CD8-positive, alpha-beta memory T cell (primary cell): ENCODE data around the gene BICC1. TPM values are rescaled to one million over a fixed set of nuclear protein-coding genes. Genes with fewer than 3 reads are reported as not detected.

Experiments used
- CTCF ChIA-PET: fragments of 350-600 bp; sonication (Branson Sonifier 250); formaldehyde crosslinking; loops from one replicate; lab custom pipeline; 2021; ENCODE audit warnings: antibody characterized with exemption; lab: Charles Lee
- POLR2A ChIA-PET: fragments of 350-600 bp; sonication (Branson Sonifier 250); formaldehyde crosslinking; loops from one replicate; lab custom pipeline; 2021; ENCODE audit warnings: antibody characterized with exemption; lab: Charles Lee
- DNase-seq, 5 donors: peaks; one replicate each; pipeline versions ENCODE4 v3.0.0 to v3.0.0-alpha.2; 2020 to 2022; ENCODE audit warnings: mixed read lengths in 1 of 5
- H3K27ac ChIP-seq: one replicate; pipeline ENCODE4 v1.7.0; 2013; ENCODE audit warnings: low read depth, mild to moderate bottlenecking, low read length, moderate library complexity
- H3K27me3 ChIP-seq: 2 replicates; pipeline ENCODE4 v1.7.0; 2013; ENCODE audit warnings: low read length, mild to moderate bottlenecking; ENCODE audit not compliant: insufficient read depth, poor library complexity, severe bottlenecking
- H3K36me3 ChIP-seq: 2 replicates; pipeline ENCODE4 v1.7.0; 2013; ENCODE audit warnings: mild to moderate bottlenecking, low read length, moderate library complexity; ENCODE audit not compliant: insufficient read depth
- H3K4me1 ChIP-seq: 2 replicates; pipeline ENCODE4 v1.7.0; 2013; ENCODE audit warnings: mild to moderate bottlenecking, low read length, moderate library complexity; ENCODE audit not compliant: insufficient read depth
- H3K4me3 ChIP-seq: 2 replicates; pipeline ENCODE4 v1.7.0; 2013; ENCODE audit warnings: mild to moderate bottlenecking, low read length
- H3K9me3 ChIP-seq: 2 replicates; pipeline ENCODE4 v1.7.0; 2013; ENCODE audit warnings: mild to moderate bottlenecking, low read length
- H3K27ac Mint-ChIP-seq, 8 donors: one replicate each; pipeline ENCODE4 v1.8.0; 2020 to 2021; ENCODE audit warnings: mixed read lengths in 8 of 8, mild to moderate bottlenecking in 6 of 8, inconsistent platforms in 3 of 8, moderate library complexity in 3 of 8
- H3K27me3 Mint-ChIP-seq, 2 donors: one replicate each; pipeline ENCODE4 v1.8.0; 2020 to 2021; ENCODE audit warnings: mixed read lengths in 2 of 2, mild to moderate bottlenecking in 1 of 2, moderate library complexity in 1 of 2
- H3K36me3 Mint-ChIP-seq, 3 donors: one replicate each; pipeline ENCODE4 v1.8.0; 2020 to 2021; ENCODE audit warnings: mixed read lengths in 3 of 3, inconsistent platforms in 1 of 3, mild to moderate bottlenecking in 1 of 3
- H3K4me1 Mint-ChIP-seq, 3 donors: one replicate each; pipeline ENCODE4 v1.8.0; 2020 to 2021; ENCODE audit warnings: mixed read lengths in 3 of 3, inconsistent platforms in 1 of 3, mild to moderate bottlenecking in 1 of 3
- H3K4me3 Mint-ChIP-seq, 7 donors: one replicate each; pipeline ENCODE4 v1.8.0; 2020 to 2021; ENCODE audit warnings: mixed read lengths in 7 of 7, mild to moderate bottlenecking in 6 of 7, moderate library complexity in 4 of 7, inconsistent platforms in 2 of 7
- H3K9me3 Mint-ChIP-seq, 5 donors: one replicate each; pipeline ENCODE4 v1.8.0; 2020 to 2022; ENCODE audit warnings: mixed read lengths in 5 of 5, mild to moderate bottlenecking in 3 of 5, moderate library complexity in 2 of 5, inconsistent platforms in 1 of 5
- polyA plus RNA-seq: library from polyadenylated mRNA; unstranded; fragments of 300-500 nt; fragmentation: Illumina TruSeq; gene quantifications from one replicate; pipeline ENCODE4 v1.2.3, GENCODE V29; 2021
- total RNA-seq, 2 experiments: library from RNA; stranded (reverse); gene quantifications; one replicate each; pipeline ENCODE4 v1.2.3, GENCODE V29; 2021

BICC1 gene
- total and polyA plus RNA-seq, 3 experiments from 2014 or later: not detected

- CTCF ChIA-PET: no interaction called here
- Histone ChIP-seq H3K27ac (no peak overlapping the region), H3K27me3 (no peaks in the 10 kb centered on the region), H3K9me3 (no peaks in the 10 kb centered on the region), H3K4me1 (no peaks in the 10 kb centered on the region), H3K4me3 (no peak overlapping the region), H3K36me3 (no peaks in the 10 kb centered on the region)
- H3K9me3 Mint-ChIP-seq: peaks cover 2 to 20% (median 15%) of the 10 kb centered on the region in 5 donors
- H3K27me3 Mint-ChIP-seq: peaks cover 0 to 2% of the 10 kb centered on the region in 2 donors
- H3K27ac Mint-ChIP-seq: peak overlapping the region in 1 of 8 donors; percentile 15
- H3K36me3 Mint-ChIP-seq: peaks cover 0 to 15% (median 0%) of the 10 kb centered on the region in 3 donors
- POLR2A ChIA-PET: no interaction called here
- peaks cover 16 to 18% (median 16%) of the 10 kb centered on the region in 3 donors for H3K4me1 Mint-ChIP-seq
- no peak for DNase-seq
- H3K4me3 Mint-ChIP-seq: no peak overlapping the region
These were observed 155.1 kb downstream of the BICC1 start for GRCh38 chr10:58667658-58668310.

DNA sequence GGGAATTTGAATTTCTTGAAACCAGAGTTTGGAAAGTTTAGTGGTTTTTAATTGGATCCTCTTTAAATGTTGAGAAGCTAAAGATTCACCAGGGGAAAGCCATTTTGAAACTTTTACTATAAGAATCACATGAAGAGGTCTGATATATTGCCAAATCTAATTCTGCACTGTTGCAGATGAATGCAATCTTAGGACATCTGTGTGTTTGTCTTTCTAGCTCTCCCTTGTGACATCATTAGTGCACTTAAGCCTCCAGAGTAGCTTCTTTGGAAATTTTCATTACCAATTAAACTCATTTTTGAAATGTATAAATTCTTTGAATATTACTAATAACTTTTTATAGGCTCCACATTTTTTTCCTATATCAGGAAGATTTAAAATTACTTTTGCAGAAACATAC lies 160.2 kb downstream of the BICC1 start:
- peaks cover 0 to 5% (median 0%) of the 10 kb centered on the region in 5 donors for H3K9me3 Mint-ChIP-seq
- Histone ChIP-seq H3K27me3 (no peaks in the 10 kb centered on the region), H3K36me3 (no peaks in the 10 kb centered on the region), H3K27ac (no peak overlapping the region), H3K4me1 (no peaks in the 10 kb centered on the region), H3K9me3 (no peaks in the 10 kb centered on the region), H3K4me3 (no peak overlapping the region)
- ChIA-PET CTCF (no interaction called here), POLR2A (no interaction called here)
- H3K4me3 Mint-ChIP-seq: no peak overlapping the region
- H3K27ac Mint-ChIP-seq: no peak overlapping the region
- H3K4me1 Mint-ChIP-seq: no peaks in the 10 kb centered on the region
- peaks cover 0 to 7% (median 0%) of the 10 kb centered on the region in 3 donors for H3K36me3 Mint-ChIP-seq
- DNase-seq: no peak
- H3K27me3 Mint-ChIP-seq: peaks cover 4 to 13% of the 10 kb centered on the region in 2 donors

GRCh38 chr10:58674251-58674650 lies 161.6 kb downstream of the BICC1 start:
- peaks cover 0 to 5% (median 0%) of the 10 kb centered on the region in 5 donors for H3K9me3 Mint-ChIP-seq
- no peak overlapping the region for H3K27ac ChIP-seq
- ChIA-PET POLR2A (no interaction called here), CTCF (no interaction called here)
- no peaks in the 10 kb centered on the region for H3K27me3 ChIP-seq
- H3K27ac Mint-ChIP-seq: no peak overlapping the region
- peaks cover 4 to 13% of the 10 kb centered on the region in 2 donors for H3K27me3 Mint-ChIP-seq
- no peaks in the 10 kb centered on the region for H3K4me1 ChIP-seq
- H3K9me3 ChIP-seq: no peaks in the 10 kb centered on the region
- H3K36me3 Mint-ChIP-seq: peaks cover 0 to 7% (median 0%) of the 10 kb centered on the region in 3 donors
- no peak for DNase-seq
- no peak overlapping the region for H3K4me3 ChIP-seq
- H3K36me3 ChIP-seq: no peaks in the 10 kb centered on the region
- H3K4me1 Mint-ChIP-seq: no peaks in the 10 kb centered on the region
- no peak overlapping the region for H3K4me3 Mint-ChIP-seq

GRCh38 chr10:58675321-58675720 lies 162.6 kb downstream of the BICC1 start:
- H3K27me3 Mint-ChIP-seq: peaks cover 4 to 13% of the 10 kb centered on the region in 2 donors
- H3K4me1 Mint-ChIP-seq: no peaks in the 10 kb centered on the region
- Histone ChIP-seq H3K4me1 (no peaks in the 10 kb centered on the region), H3K36me3 (no peaks in the 10 kb centered on the region), H3K9me3 (no peaks in the 10 kb centered on the region), H3K27me3 (no peaks in the 10 kb centered on the region), H3K4me3 (no peak overlapping the region), H3K27ac (no peak overlapping the region)
- H3K4me3 Mint-ChIP-seq: no peak overlapping the region
- CTCF ChIA-PET: no interaction called here
- POLR2A ChIA-PET: no interaction called here
- H3K9me3 Mint-ChIP-seq: peaks cover 0 to 5% (median 0%) of the 10 kb centered on the region in 5 donors
- no peak overlapping the region for H3K27ac Mint-ChIP-seq
- peaks cover 0 to 7% (median 0%) of the 10 kb centered on the region in 3 donors for H3K36me3 Mint-ChIP-seq
- DNase-seq: no peak

DNA sequence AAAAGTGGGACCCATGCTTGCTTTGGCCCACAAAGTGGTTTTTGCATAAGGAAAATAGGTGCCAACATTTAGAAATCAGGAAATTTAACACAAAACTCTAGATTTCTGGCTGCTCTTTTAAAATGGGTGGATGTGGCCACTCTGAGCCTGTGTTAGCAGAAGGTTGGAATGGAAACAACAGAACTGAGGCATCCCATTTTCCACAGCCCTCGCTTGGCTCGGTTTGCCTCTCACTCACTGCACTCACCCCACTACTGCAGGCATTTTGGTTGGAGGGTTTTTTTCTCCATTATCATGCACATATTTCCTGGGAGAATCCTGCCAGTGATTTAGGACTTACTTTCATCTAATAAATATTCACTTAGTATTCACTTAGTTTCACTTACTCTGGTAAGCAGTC lies 178.9 kb downstream of the BICC1 start:
- CTCF ChIA-PET: no interaction called here
- H3K4me1 Mint-ChIP-seq: no peaks in the 10 kb centered on the region
- peaks cover 0 to 19% (median 0%) of the 10 kb centered on the region in 3 donors for H3K36me3 Mint-ChIP-seq
- Histone ChIP-seq H3K9me3 (no peaks in the 10 kb centered on the region), H3K36me3 (no peaks in the 10 kb centered on the region), H3K4me1 (no peaks in the 10 kb centered on the region), H3K27ac (no peak overlapping the region), H3K4me3 (no peak overlapping the region), H3K27me3 (no peaks in the 10 kb centered on the region)
- H3K4me3 Mint-ChIP-seq: no peak overlapping the region
- DNase-seq: no peak
- H3K27me3 Mint-ChIP-seq: no peaks in the 10 kb centered on the region
- no peak overlapping the region for H3K27ac Mint-ChIP-seq
- H3K9me3 Mint-ChIP-seq: peaks cover 7 to 18% (median 15%) of the 10 kb centered on the region in 5 donors
- POLR2A ChIA-PET: no interaction called here

DNA sequence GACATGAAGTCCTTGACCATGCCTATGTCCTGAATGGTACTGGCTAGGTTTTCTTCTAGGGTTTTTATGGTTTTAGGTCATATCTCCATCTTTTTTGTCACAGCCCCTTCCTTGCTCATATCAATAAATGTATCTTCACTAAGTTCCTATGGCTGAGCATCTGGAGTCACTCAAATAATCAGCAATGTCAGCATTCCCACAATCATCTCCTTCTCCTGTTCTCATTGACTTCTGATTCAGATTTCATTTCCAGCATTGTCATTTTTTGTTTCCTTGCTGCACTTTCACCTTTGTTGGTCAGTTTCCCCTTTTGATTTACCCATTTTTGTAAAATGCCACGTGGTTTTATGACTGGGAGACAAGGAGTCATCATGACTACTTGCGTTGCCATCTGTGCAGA lies 181.2 kb downstream of the BICC1 start:
- Mint-ChIP-seq H3K36me3 (peaks cover 0 to 13% (median 0%) of the 10 kb centered on the region in 3 donors), H3K9me3 (peaks cover 5 to 18% (median 12%) of the 10 kb centered on the region in 5 donors), H3K27ac (no peak overlapping the region), H3K4me1 (no peaks in the 10 kb centered on the region), H3K27me3 (no peaks in the 10 kb centered on the region), H3K4me3 (no peak overlapping the region)
- Histone ChIP-seq H3K27ac (no peak overlapping the region), H3K9me3 (no peaks in the 10 kb centered on the region), H3K36me3 (no peaks in the 10 kb centered on the region), H3K4me3 (no peak overlapping the region), H3K27me3 (no peaks in the 10 kb centered on the region), H3K4me1 (no peaks in the 10 kb centered on the region)
- DNase-seq: no peak
- POLR2A ChIA-PET: no interaction called here
- CTCF ChIA-PET: no interaction called here

GRCh38 chr10:58695022-58695421 lies 182.3 kb downstream of the BICC1 start:
- Mint-ChIP-seq H3K27me3 (no peaks in the 10 kb centered on the region), H3K9me3 (peaks cover 5 to 18% (median 12%) of the 10 kb centered on the region in 5 donors), H3K4me1 (no peaks in the 10 kb centered on the region), H3K4me3 (no peak overlapping the region), H3K36me3 (peaks cover 0 to 9% (median 0%) of the 10 kb centered on the region in 3 donors), H3K27ac (no peak overlapping the region)
- Histone ChIP-seq H3K27ac (no peak overlapping the region), H3K4me1 (no peaks in the 10 kb centered on the region), H3K36me3 (no peaks in the 10 kb centered on the region), H3K4me3 (no peak overlapping the region), H3K9me3 (no peaks in the 10 kb centered on the region), H3K27me3 (no peaks in the 10 kb centered on the region)
- POLR2A ChIA-PET: no interaction called here
- no peak for DNase-seq
- CTCF ChIA-PET: no interaction called here

- Mint-ChIP-seq H3K27me3 (no peaks in the 10 kb centered on the region), H3K9me3 (peaks cover 3 to 18% (median 12%) of the 10 kb centered on the region in 5 donors), H3K36me3 (peaks cover 0 to 8% (median 0%) of the 10 kb centered on the region in 3 donors), H3K27ac (no peak overlapping the region), H3K4me3 (no peak overlapping the region), H3K4me1 (no peaks in the 10 kb centered on the region)
- Histone ChIP-seq H3K4me1 (no peaks in the 10 kb centered on the region), H3K27ac (no peak overlapping the region), H3K36me3 (no peaks in the 10 kb centered on the region), H3K9me3 (no peaks in the 10 kb centered on the region), H3K4me3 (no peak overlapping the region), H3K27me3 (no peaks in the 10 kb centered on the region)
- ChIA-PET CTCF (no interaction called here), POLR2A (no interaction called here)
- no peak for DNase-seq
These were observed 184.1 kb downstream of the BICC1 start for GRCh38 chr10:58696736-58697135.
